K562 treated with DMSO at 1 percent for 24 hours (cell line): ENCODE measurements around the gene C5orf52. TPM values are rescaled to one million over a fixed set of nuclear protein-coding genes. Genes with fewer than 3 reads are reported as not detected.

ENCODE experiments used
- total RNA-seq: library from RNA; unstranded; fragments of 300-600 nt; gene quantifications from 2 replicates; pipeline ENCODE4 v1.2.3, GENCODE V29; 2022; ENCODE audit warnings: low read depth; ENCODE audit not compliant: insufficient read depth

The C5orf52 gene
- total RNA-seq = not detected in 2 replicates

DNA sequence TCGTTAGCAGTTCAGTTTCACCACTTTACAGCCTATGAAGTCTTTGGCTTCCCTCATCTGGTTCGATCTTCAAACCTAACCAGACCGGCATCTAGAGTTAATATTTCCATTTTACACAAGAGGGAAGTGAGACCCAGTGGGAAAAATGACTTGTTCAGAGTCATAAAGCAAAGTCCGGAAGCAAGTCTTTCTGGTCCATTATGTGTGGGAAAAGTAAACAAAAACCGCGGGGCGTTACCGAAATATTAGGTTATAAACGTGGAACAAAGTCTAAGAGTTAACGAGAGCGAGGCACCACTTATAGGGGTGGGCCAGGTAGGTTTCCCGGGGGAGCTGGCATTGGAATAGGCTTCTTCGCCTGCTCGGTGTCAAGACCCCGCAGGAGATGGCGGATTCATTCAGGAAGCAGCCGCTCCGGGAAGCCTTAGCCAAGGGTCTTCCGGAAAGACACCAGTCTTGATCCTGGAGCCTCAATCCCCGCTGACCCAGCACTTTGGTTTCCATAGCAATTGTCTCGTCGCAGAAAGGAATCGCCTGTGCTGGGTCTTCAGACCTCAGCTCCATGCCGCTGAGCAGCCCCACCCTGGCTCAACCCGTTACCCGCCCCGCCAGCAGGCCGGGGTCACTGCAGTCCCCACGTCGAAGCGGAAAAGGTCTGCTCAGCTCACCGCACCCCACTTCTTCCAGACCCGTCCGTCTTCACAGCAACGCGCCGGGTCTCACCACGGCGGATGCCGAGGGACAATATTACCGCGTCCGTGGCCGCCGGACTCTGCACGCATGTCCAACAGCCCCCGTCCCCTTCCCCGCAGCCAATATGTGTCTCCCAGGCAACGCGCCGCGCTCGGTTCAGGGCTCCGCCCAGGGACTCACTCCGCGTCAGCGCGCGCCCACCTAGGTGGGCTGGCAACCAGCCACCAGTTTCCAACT is at the start of gene C5orf52:
Gene C5orf52, plus strand, starts transcription at position 872 of the 930 bp plus-strand sequence. CDS start 82 bp downstream, outside the sequence.

DNA sequence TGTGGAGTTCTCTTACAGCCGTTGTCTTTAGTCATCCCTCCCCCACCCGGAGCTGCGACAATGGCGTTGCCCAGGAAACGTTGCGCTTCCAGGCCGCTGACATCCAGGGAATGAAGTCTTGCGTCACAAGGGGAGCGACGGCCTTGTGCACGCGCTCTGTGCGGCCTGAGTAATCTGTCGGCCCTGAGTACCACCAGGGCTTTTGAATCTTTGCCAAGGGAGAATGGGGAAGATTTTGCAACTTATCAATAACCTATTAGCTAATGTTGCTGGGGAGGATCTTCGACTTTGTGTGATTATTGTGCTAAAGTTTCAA is 19.0 kb upstream of the C5orf52 start, which contains the start of gene SOX30:
Gene SOX30, minus strand, starts transcription at position 62 of the 316 bp plus-strand sequence. CDS start 360 bp downstream, outside the sequence.

Other genes starting within 250 kb of the C5orf52 start
- not detected in 2 replicates for gene NIPAL4, start 211.3 kb upstream of the C5orf52 start, total RNA-seq
- gene ADAM19, start 95.8 kb upstream of the C5orf52 start, total RNA-seq = 9.7 and 9.8 TPM in 2 replicates
- 0.21 TPM in 1 of 2 replicates, not detected in the other for gene SOX30, start 19.1 kb upstream of the C5orf52 start, total RNA-seq
- gene THG1L, start 59.9 kb downstream of the C5orf52 start, total RNA-seq = 7.2 and 8.5 TPM in 2 replicates
- 4.1 and 4.2 TPM in 2 replicates for gene LSM11, start 72.2 kb downstream of the C5orf52 start, total RNA-seq
- gene CLINT1, start 187.6 kb downstream of the C5orf52 start, total RNA-seq = 46.8 and 49.9 TPM in 2 replicates